ENCODE data around the gene PTGS1.
"Not testable (repeated sequence)": the region's sequence is repeated elsewhere in the genome, so short reads cannot be mapped to it uniquely, and the experiment has no call there.

Gene PTGS1

DNA sequence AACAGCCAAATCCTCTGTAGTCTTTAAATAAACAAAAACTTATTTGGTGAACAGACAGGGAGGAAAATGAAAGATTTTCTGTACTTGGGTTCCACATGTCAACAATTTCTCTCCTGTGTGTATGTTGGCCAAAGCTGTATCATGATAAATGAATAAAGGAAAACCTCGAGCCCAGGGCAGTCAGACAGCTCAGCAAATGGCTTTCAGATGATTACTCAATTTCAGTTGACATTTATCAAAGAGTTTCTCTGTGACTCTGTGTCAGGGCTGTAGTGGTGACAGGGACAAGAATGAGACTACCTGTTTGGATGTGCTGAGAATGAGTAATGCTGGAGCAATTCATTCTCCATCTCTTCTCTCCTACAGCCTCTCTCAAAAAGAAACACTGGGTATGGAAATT lies 45.7 kb upstream of the PTGS1 start (continued):
- no peak for TF ChIP-seq ZNF701 (tag by site-specific recombination; IDR thresholded peaks at IDR 0.05)

DNA sequence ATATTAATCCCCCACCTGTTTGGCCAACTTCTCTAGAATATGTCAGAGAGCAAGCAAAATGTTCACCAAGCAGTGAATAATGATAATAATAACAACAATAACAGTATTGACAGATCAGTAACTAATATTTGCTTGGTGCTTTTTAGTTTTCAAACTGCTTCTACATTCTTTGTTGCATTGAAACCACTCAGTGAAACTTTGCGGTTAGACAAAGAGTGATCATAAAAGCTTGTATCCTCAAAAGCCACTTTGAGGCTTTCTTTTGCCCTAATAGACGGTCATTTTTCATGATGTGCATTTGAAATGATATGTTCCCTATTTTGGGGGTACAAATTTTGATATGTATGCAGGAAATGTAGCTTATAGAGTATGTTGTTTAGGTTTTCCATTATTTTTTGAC lies 43.6 kb upstream of the PTGS1 start:
- Histone ChIP-seq H3K9me3 (ENCODE audit: control insufficient read depth, insufficient read depth, low read depth, low read length) (no peaks in the 10 kb centered on the region), H3K4me1 (ENCODE audit: control insufficient read depth, insufficient read depth, low read length) (no peaks in the 10 kb centered on the region), H3K4me3 (ENCODE audit: low read depth, low read length) (no peak overlapping the region), H3K27ac (ENCODE audit: extremely low read depth, low read depth, low read length) (no peak overlapping the region), H3K36me3 (ENCODE audit: control insufficient read depth in 2 of 2, insufficient read depth in 1 of 2, low read length in 2 of 2) (peaks cover 0 to 43% of the 10 kb centered on the region in 2 experiments; a peak in 2 of 3 replicates)
- ChIA-PET POLR2A (no interaction called here), CTCF (interaction anchor here (2.3 to 2.6 kb wide), 2 partner anchors 23 to 229 kb away, joined by 15 to 22 read pairs; no protein-coding TSS in a partner anchor)
- TF ChIP-seq ZNF621 (tag by site-specific recombination; IDR thresholded peaks at IDR 0.05) (no peak), OVOL3 (tag by site-specific recombination; IDR thresholded peaks at IDR 0.05) (no peak), ZNF239 (tag by site-specific recombination; IDR thresholded peaks at IDR 0.05) (no peak), ZNF747 (tag by site-specific recombination; IDR thresholded peaks at IDR 0.05) (no peak), ZNF2 (tag by site-specific recombination; IDR thresholded peaks at IDR 0.05) (no peak)
- TF ChIP-seq, protein P1, sequence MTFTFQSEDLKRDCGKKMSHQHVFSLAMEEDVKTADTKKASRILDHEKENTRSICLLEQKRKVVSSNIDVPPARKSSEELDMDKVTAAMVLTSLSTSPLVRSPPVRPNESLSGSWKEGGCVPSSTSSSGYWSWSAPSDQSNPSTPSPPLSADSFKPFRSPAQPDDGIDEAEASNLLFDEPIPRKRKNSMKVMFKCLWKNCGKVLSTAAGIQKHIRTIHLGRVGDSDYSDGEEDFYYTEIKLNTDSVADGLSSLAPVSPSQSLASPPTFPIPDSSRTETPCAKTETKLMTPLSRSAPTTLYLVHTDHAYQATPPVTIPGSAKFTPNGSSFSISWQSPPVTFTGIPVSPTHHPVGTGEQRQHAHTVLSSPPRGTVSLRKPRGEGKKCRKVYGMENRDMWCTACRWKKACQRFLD (tag by site-specific recombination; IDR thresholded peaks at IDR 0.05): no peak
- TF ChIP-seq, protein P2, sequence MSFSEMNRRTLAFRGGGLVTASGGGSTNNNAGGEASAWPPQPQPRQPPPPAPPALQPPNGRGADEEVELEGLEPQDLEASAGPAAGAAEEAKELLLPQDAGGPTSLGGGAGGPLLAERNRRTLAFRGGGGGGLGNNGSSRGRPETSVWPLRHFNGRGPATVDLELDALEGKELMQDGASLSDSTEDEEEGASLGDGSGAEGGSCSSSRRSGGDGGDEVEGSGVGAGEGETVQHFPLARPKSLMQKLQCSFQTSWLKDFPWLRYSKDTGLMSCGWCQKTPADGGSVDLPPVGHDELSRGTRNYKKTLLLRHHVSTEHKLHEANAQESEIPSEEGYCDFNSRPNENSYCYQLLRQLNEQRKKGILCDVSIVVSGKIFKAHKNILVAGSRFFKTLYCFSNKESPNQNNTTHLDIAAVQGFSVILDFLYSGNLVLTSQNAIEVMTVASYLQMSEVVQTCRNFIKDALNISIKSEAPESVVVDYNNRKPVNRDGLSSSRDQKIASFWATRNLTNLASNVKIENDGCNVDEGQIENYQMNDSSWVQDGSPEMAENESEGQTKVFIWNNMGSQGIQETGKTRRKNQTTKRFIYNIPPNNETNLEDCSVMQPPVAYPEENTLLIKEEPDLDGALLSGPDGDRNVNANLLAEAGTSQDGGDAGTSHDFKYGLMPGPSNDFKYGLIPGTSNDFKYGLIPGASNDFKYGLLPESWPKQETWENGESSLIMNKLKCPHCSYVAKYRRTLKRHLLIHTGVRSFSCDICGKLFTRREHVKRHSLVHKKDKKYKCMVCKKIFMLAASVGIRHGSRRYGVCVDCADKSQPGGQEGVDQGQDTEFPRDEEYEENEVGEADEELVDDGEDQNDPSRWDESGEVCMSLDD (tag by site-specific recombination; IDR thresholded peaks at IDR 0.05): no peak
- TF ChIP-seq, protein P3, sequence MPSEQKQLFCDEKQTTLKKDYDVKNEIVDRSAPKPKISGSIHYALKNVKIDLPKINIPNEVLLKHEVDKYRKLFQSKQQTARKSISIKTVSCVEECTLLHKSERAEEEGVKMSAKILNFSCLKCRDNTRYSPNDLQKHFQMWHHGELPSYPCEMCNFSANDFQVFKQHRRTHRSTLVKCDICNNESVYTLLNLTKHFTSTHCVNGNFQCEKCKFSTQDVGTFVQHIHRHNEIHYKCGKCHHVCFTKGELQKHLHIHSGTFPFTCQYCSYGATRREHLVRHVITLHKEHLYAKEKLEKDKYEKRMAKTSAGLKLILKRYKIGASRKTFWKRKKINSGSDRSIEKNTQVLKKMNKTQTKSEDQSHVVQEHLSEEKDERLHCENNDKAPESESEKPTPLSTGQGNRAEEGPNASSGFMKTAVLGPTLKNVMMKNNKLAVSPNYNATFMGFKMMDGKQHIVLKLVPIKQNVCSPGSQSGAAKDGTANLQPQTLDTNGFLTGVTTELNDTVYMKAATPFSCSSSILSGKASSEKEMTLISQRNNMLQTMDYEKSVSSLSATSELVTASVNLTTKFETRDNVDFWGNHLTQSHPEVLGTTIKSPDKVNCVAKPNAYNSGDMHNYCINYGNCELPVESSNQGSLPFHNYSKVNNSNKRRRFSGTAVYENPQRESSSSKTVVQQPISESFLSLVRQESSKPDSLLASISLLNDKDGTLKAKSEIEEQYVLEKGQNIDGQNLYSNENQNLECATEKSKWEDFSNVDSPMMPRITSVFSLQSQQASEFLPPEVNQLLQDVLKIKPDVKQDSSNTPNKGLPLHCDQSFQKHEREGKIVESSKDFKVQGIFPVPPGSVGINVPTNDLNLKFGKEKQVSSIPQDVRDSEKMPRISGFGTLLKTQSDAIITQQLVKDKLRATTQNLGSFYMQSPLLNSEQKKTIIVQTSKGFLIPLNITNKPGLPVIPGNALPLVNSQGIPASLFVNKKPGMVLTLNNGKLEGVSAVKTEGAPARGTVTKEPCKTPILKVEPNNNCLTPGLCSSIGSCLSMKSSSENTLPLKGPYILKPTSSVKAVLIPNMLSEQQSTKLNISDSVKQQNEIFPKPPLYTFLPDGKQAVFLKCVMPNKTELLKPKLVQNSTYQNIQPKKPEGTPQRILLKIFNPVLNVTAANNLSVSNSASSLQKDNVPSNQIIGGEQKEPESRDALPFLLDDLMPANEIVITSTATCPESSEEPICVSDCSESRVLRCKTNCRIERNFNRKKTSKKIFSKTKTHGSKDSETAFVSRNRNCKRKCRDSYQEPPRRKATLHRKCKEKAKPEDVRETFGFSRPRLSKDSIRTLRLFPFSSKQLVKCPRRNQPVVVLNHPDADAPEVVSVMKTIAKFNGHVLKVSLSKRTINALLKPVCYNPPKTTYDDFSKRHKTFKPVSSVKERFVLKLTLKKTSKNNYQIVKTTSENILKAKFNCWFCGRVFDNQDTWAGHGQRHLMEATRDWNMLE (tag by site-specific recombination; conservative IDR thresholded peaks at IDR 0.05; ENCODE audit: low read depth): no peak

DNA sequence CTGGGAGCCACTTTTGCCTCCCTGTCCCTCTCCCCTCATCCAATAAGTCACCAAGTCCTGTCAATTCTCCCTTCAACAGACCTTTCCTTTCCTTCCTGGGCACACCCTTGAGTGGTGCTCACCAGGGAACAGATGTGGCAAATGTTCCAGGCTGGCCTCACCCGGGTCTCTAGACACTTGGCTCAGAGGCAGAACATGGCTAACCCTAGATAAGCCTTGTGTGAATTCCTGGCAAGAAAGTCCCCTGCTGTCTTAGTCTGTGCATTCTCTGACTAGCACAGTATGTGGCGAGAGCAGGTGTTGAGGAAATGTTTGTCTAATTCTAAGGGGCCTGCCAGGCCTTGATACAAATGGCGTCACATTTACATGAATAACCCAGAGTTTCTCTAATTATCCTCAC lies 41.2 kb upstream of the PTGS1 start:
- Histone ChIP-seq H3K9me3 (ENCODE audit: control insufficient read depth, insufficient read depth, low read depth, low read length) (no peaks in the 10 kb centered on the region), H3K27ac (ENCODE audit: extremely low read depth, low read depth, low read length) (no peak overlapping the region), H3K36me3 (ENCODE audit: control insufficient read depth in 2 of 2, insufficient read depth in 1 of 2, low read length in 2 of 2) (peaks cover 0 to 18% of the 10 kb centered on the region in 2 experiments; a peak in 2 of 3 replicates), H3K4me3 (ENCODE audit: low read depth, low read length) (no peak overlapping the region), H3K4me1 (ENCODE audit: control insufficient read depth, insufficient read depth, low read length) (no peaks in the 10 kb centered on the region)
- ChIA-PET CTCF (no interaction called here), POLR2A (no interaction called here)
- no peak for TF ChIP-seq ZNF629 (tag by site-specific recombination; IDR thresholded peaks at IDR 0.05)
- TF ChIP-seq ZNF214 (tag by site-specific recombination; IDR thresholded peaks at IDR 0.05; ENCODE audit: borderline replicate concordance): no peak
- TF ChIP-seq ZNF354C (tag by site-specific recombination; IDR thresholded peaks at IDR 0.05; ENCODE audit: borderline replicate concordance, low read depth): no peak
- TF ChIP-seq SETDB1 (IDR thresholded peaks at IDR 0.05; ENCODE audit: insufficient read length, low read length): no peak
- TF ChIP-seq ZNF837 (tag by site-specific recombination; IDR thresholded peaks at IDR 0.05): no peak
- no peak for TF ChIP-seq GLI2 (tag by site-specific recombination; IDR thresholded peaks at IDR 0.05; ENCODE audit: borderline replicate concordance, low read depth)
- TF ChIP-seq ZNF416 (tag by site-specific recombination; IDR thresholded peaks at IDR 0.05): no peak
- TF ChIP-seq IKZF3 (tag by site-specific recombination; IDR thresholded peaks at IDR 0.05): no peak

DNA sequence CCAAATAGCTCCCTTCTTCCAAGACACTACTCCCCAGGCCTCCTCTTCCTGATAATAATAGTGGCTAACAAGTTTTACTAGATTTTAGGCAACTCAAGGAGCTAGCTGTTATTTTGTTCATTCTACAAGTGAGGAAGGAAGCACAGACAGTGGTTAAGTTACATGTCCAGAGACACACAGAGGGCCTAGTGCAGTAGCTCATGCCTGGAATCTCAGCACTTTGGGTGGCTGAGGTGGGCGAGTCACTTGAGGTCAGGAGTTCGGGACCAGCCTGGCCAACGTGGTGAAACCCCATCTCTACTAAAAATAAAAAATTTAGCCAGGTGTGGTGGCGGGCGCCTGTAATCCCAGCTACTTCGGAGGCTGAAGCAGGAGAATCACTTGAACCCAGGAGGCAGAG lies 40.4 kb upstream of the PTGS1 start:
- H3K4me3 ChIP-seq (ENCODE audit: low read depth, low read length); H3K27ac ChIP-seq (ENCODE audit: extremely low read depth, low read depth, low read length); H3K4me1 ChIP-seq (ENCODE audit: control insufficient read depth, insufficient read depth, low read length); H3K9me3 ChIP-seq (ENCODE audit: control insufficient read depth, insufficient read depth, low read depth, low read length): not testable (repeated sequence)
- H3K36me3 ChIP-seq (ENCODE audit: control insufficient read depth in 2 of 2, insufficient read depth in 1 of 2, low read length in 2 of 2): peaks cover 0 to 12% of the 10 kb centered on the region in 2 experiments; a peak in 2 of 3 replicates
- ChIA-PET CTCF (interaction anchor here (0.8 kb wide), 1 partner anchor 231 kb away, joined by 3 read pairs; no protein-coding TSS in a partner anchor), POLR2A (interaction anchor here (1.3 kb wide), 1 partner anchor 66 kb away, joined by 3 read pairs; the partner anchor contains the start of genes MRRF and RBM18)
